SK-N-SH treated with all-trans-retinoic acid at 6 μM for 48 hours (cell line): ENCODE results near the gene KRTDAP.

Experiments used
- ATAC-seq: fragments of 200-7000 bp; cut with Tn5 transposase; 3 replicates; pipeline ENCODE4 v1.9.1; 2020; ENCODE audit warnings: mild to moderate bottlenecking, moderate library complexity
- ARNTL ChIP-seq: fragments of 450-650 bp; formaldehyde crosslinking; IDR thresholded peaks from 2 replicates; pipeline ENCODE4 v1.5.0; 2020; ENCODE audit warnings: low read depth, mild to moderate bottlenecking, moderate library complexity, borderline replicate concordance
- BACH2 ChIP-seq: fragments of 250-450 bp; sonication (Bioruptor Pico); IDR thresholded peaks from 2 replicates; pipeline ENCODE4 v1.9.0; 2021; ENCODE audit warnings: mild to moderate bottlenecking, borderline replicate concordance
- CSDC2 ChIP-seq: fragments of 250-450 bp; sonication (Bioruptor Pico); IDR thresholded peaks from 2 replicates; pipeline ENCODE4 v1.5.0; 2020; ENCODE audit warnings: mild to moderate bottlenecking, moderate library complexity
- CSRNP3 ChIP-seq: fragments of 250-450 bp; sonication (Bioruptor Pico); IDR thresholded peaks from 2 replicates; pipeline ENCODE4 v1.5.1; 2021; ENCODE audit warnings: mild to moderate bottlenecking, moderate library complexity
- ESRRG ChIP-seq: fragments of 250-450 bp; sonication (Bioruptor Pico); IDR thresholded peaks from 2 replicates; pipeline ENCODE4 v1.6.1; 2021; ENCODE audit warnings: mild to moderate bottlenecking
- GLIS3 ChIP-seq: fragments of 250-450 bp; sonication (Bioruptor Pico); IDR thresholded peaks from 2 replicates; pipeline ENCODE4 v1.5.0; 2020; ENCODE audit warnings: mild to moderate bottlenecking, moderate library complexity
- ISL1 ChIP-seq: fragments of 250-450 bp; sonication (Bioruptor Pico); IDR thresholded peaks from 2 replicates; pipeline ENCODE4 v2.1.2; 2022; ENCODE audit warnings: mild to moderate bottlenecking, moderate library complexity
- OSR1 ChIP-seq: fragments of 250-450 bp; sonication (Bioruptor Pico); IDR thresholded peaks from 2 replicates; pipeline ENCODE4 v1.8.0; 2022; ENCODE audit warnings: moderate library complexity, mild to moderate bottlenecking, inconsistent platforms
- POU6F1 ChIP-seq: fragments of 250-450 bp; sonication (Bioruptor Pico); IDR thresholded peaks from 2 replicates; pipeline ENCODE4 v1.8.0; 2021; ENCODE audit warnings: low read depth, mild to moderate bottlenecking, moderate library complexity, borderline replicate concordance
- PPARA ChIP-seq: fragments of 250-450 bp; sonication (Bioruptor Pico); IDR thresholded peaks from 2 replicates; pipeline ENCODE4 v1.5.0; 2020; ENCODE audit warnings: mild to moderate bottlenecking, borderline replicate concordance
- RARB ChIP-seq: fragments of 250-450 bp; sonication (Bioruptor Pico); IDR thresholded peaks from 2 replicates; pipeline ENCODE4 v1.8.0; 2021; ENCODE audit warnings: mild to moderate bottlenecking, moderate library complexity
- SNAI2 ChIP-seq: fragments of 250-450 bp; sonication (Bioruptor Pico); IDR thresholded peaks from 2 replicates; pipeline ENCODE4 v1.5.0; 2020; ENCODE audit warnings: mild to moderate bottlenecking, moderate library complexity
- TCF4 ChIP-seq: fragments of 250-450 bp; sonication (Bioruptor Pico); IDR thresholded peaks from 2 replicates; pipeline ENCODE4 v1.8.0; 2021; ENCODE audit warnings: mild to moderate bottlenecking, moderate library complexity, borderline replicate concordance
- TOX ChIP-seq: fragments of 250-450 bp; sonication (Bioruptor Pico); IDR thresholded peaks from 2 replicates; pipeline ENCODE4 v1.8.0; 2021; ENCODE audit warnings: mild to moderate bottlenecking, moderate library complexity, borderline replicate concordance
- TSHZ2 ChIP-seq: fragments of 250-450 bp; sonication (Bioruptor Pico); IDR thresholded peaks from 2 replicates; pipeline ENCODE4 v1.5.0; 2020; ENCODE audit warnings: mild to moderate bottlenecking, moderate library complexity
- ZC3H10 ChIP-seq: fragments of 250-450 bp; sonication (Bioruptor Pico); IDR thresholded peaks from 2 replicates; pipeline ENCODE4 v1.5.1; 2021; ENCODE audit warnings: mild to moderate bottlenecking, moderate library complexity
- ZFP3 ChIP-seq: fragments of 250-450 bp; sonication (Bioruptor Pico); IDR thresholded peaks from 2 replicates; pipeline ENCODE4 v1.5.0; 2020; ENCODE audit warnings: mild to moderate bottlenecking, moderate library complexity
- ZFP30 ChIP-seq: fragments of 450-650 bp; formaldehyde crosslinking; IDR thresholded peaks from 2 replicates; pipeline ENCODE4 v1.5.0; 2022; ENCODE audit warnings: mild to moderate bottlenecking, moderate library complexity
- ZNF565 ChIP-seq: fragments of 450-650 bp; formaldehyde crosslinking; conservative IDR thresholded peaks from 2 replicates; pipeline ENCODE4 v1.5.0; 2020; ENCODE audit warnings: low read depth, mild to moderate bottlenecking, moderate library complexity
- ZNF70 ChIP-seq: fragments of 450-650 bp; formaldehyde crosslinking; IDR thresholded peaks from 2 replicates; pipeline ENCODE4 v1.5.0; 2020; ENCODE audit warnings: mild to moderate bottlenecking, moderate library complexity
- ZNF8 ChIP-seq: fragments of 450-650 bp; formaldehyde crosslinking; IDR thresholded peaks from 2 replicates; pipeline ENCODE4 v1.5.0; 2020; ENCODE audit warnings: mild to moderate bottlenecking, moderate library complexity
- TF ChIP-seq, protein P1 (sequence below): fragments of 250-450 bp; sonication (Bioruptor Pico); IDR thresholded peaks from 2 replicates; pipeline ENCODE4 v1.5.1; 2020; ENCODE audit warnings: low read depth, mild to moderate bottlenecking, moderate library complexity
- TF ChIP-seq, protein P2 (sequence below): fragments of 250-450 bp; sonication (Bioruptor Pico); IDR thresholded peaks from 2 replicates; pipeline ENCODE4 v1.8.0; 2020; ENCODE audit warnings: mild to moderate bottlenecking, moderate library complexity, borderline replicate concordance

Gene KRTDAP

DNA sequence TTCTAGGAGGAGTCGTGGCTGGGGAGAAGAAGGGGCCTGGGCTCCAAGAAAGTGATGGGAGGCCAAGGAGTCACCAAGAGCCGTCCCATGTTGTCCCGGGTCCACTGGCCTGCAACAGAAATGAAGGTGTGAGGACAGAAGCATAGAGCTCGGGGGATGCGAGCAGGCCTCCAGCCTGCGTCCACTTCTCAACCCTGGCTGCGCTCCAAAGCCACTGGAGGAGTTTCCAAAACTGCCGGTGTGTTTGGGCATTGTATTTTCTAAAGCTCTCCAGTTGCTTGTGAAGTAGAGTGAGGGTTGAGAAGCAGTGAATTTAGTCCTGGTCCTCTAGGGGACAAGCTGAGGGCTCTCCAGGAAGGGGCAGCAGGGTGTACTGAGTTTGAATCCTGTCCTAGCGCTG is 29.2 kb downstream of the KRTDAP start:
- TF ChIP-seq ZNF8 (no peak), ISL1 (CRISPR knock-in tag) (no peak), OSR1 (no peak), ZC3H10 (no peak), ZNF70 (CRISPR knock-in tag) (no peak), GLIS3 (no peak), RARB (no peak), CSRNP3 (CRISPR knock-in tag) (no peak), ZNF565 (CRISPR knock-in tag) (no peak), POU6F1 (CRISPR knock-in tag) (no peak), ESRRG (CRISPR knock-in tag) (no peak), TCF4 (CRISPR knock-in tag) (no peak), CSDC2 (no peak), PPARA (no peak), SNAI2 (CRISPR knock-in tag) (no peak)
- TF ChIP-seq, protein P1, sequence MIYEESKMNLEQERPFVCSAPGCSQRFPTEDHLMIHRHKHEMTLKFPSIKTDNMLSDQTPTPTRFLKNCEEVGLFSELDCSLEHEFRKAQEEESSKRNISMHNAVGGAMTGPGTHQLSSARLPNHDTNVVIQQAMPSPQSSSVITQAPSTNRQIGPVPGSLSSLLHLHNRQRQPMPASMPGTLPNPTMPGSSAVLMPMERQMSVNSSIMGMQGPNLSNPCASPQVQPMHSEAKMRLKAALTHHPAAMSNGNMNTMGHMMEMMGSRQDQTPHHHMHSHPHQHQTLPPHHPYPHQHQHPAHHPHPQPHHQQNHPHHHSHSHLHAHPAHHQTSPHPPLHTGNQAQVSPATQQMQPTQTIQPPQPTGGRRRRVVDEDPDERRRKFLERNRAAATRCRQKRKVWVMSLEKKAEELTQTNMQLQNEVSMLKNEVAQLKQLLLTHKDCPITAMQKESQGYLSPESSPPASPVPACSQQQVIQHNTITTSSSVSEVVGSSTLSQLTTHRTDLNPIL (CRISPR knock-in tag): no peak
- TF ChIP-seq, protein P2, sequence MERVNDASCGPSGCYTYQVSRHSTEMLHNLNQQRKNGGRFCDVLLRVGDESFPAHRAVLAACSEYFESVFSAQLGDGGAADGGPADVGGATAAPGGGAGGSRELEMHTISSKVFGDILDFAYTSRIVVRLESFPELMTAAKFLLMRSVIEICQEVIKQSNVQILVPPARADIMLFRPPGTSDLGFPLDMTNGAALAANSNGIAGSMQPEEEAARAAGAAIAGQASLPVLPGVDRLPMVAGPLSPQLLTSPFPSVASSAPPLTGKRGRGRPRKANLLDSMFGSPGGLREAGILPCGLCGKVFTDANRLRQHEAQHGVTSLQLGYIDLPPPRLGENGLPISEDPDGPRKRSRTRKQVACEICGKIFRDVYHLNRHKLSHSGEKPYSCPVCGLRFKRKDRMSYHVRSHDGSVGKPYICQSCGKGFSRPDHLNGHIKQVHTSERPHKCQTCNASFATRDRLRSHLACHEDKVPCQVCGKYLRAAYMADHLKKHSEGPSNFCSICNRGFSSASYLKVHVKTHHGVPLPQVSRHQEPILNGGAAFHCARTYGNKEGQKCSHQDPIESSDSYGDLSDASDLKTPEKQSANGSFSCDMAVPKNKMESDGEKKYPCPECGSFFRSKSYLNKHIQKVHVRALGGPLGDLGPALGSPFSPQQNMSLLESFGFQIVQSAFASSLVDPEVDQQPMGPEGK: no peak
- ATAC-seq: no peak

- TF ChIP-seq OSR1: no peak
- TF ChIP-seq POU6F1 (CRISPR knock-in tag): no peak
- no peak for TF ChIP-seq ZC3H10
- TF ChIP-seq TOX: no peak
- TF ChIP-seq CSDC2: no peak
- TF ChIP-seq ARNTL: no peak
- TF ChIP-seq RARB: no peak
- TF ChIP-seq SNAI2 (CRISPR knock-in tag): no peak
- TF ChIP-seq CSRNP3 (CRISPR knock-in tag): no peak
- TF ChIP-seq, protein P1 (CRISPR knock-in tag): no peak
- no peak for TF ChIP-seq ZFP30 (CRISPR knock-in tag)
- TF ChIP-seq ISL1 (CRISPR knock-in tag): no peak
- TF ChIP-seq ZNF565 (CRISPR knock-in tag): no peak
- no peak for TF ChIP-seq ZNF8
- no peak for TF ChIP-seq TSHZ2 (CRISPR knock-in tag)
- no peak for TF ChIP-seq ESRRG (CRISPR knock-in tag)
- no peak for TF ChIP-seq PPARA
- no peak for TF ChIP-seq BACH2 (CRISPR knock-in tag)
- TF ChIP-seq TCF4 (CRISPR knock-in tag): no peak
- no peak for TF ChIP-seq ZFP3 (CRISPR knock-in tag)
- ATAC-seq: no peak
Measured at GRCh38 chr19:35460608-35461007, 29.7 kb downstream of the KRTDAP start.
